Gastroesophageal sphincter (tissue), 3 donors: ENCODE data around the gene SLC44A4.
A peak's percentile ranks its signal among the peaks of the same experiment; 100 is the strongest.

Source experiments
- CTCF ChIP-seq, 4 experiments: fragments of 200-600 bp in 2 of 4; fragments of 450-650 bp in 2 of 4; sonication (generic) in 1 of 4; IDR thresholded peaks; one replicate each; pipeline ENCODE4 v1.5.1; 2017 to 2019; ENCODE audit warnings: antibody characterized with exemption in 4 of 4, mild to moderate bottlenecking in 2 of 4, moderate library complexity in 2 of 4
- POLR2A ChIP-seq, 2 donors: fragments of 450-650 bp; IDR thresholded peaks; one replicate each; pipeline ENCODE4 v1.6.1; 2017; ENCODE audit warnings: antibody characterized with exemption in 2 of 2, mild to moderate bottlenecking in 2 of 2, moderate library complexity in 1 of 2
- POLR2AphosphoS5 ChIP-seq: sonication (generic); formaldehyde crosslinking; IDR thresholded peaks from one replicate; pipeline ENCODE4 v1.6.1; 2017; ENCODE audit warnings: antibody characterized with exemption

DNA sequence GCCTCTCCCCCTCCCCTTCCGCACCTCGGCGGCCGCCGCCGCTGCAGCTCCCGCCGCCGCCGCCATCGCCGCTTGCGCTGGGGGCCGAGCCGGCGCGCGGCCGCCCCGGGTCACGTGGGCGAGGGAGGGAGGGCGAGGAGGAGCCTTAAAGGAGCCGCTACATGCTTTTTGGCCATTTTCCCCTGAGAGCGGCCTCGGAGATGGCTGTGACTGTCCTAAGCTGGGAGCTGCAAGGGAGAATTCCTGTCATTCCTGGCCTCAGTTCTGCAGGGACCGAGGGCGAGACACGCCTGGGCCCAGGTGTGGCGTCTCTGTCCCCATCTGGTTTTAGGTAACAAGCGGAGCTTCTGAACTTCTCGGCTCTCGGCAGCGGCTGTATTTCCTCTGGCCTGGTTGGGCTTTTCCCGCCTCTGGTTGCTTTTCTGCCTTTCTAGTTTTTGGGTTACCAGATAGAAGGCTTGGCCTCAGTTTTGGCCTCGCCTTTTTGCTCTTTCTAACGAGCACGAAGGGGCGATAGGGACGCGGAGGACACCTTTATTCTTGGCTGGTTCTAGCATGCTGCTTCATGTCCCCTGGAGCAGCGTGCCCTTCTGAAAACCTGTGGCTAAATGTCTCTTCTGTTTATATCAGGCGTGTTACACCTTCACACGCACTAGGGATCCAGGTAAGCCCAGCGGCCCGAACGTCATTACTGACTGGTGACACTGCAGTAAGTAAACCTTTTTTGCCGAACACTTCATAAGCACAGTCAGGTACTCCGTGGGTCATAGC is 19.0 kb upstream of the SLC44A4 start, which contains the start of gene EHMT2:
- peak in 2 of 4 experiments; percentile 46 to 57 for TF ChIP-seq CTCF (IDR thresholded peaks at IDR 0.05)
- TF ChIP-seq POLR2AphosphoS5: peak; percentile 47
- peak in 1 of 2 donors; percentile 52 for TF ChIP-seq POLR2A (IDR thresholded peaks at IDR 0.05)
